GM18526 (cell line): ENCODE results near the gene NDUFV2.

Source experiments
- POLR2A ChIP-seq: IDR thresholded peaks from 3 replicates; pipeline ENCODE4 v1.6.1; 2011; ENCODE audit not compliant: insufficient read length; ENCODE audit errors: extremely low read depth

Gene NDUFV2

GRCh38 chr18:9102508-9103375 lies at the start of gene NDUFV2:
Gene NDUFV2 (plus strand): TSS chr18:9102699. CDS start chr18:9102744, 45 bp downstream.
- TF ChIP-seq POLR2A = peak; percentile 67

- TF ChIP-seq POLR2A = no peak
These were observed 48.7 kb upstream of the NDUFV2 start for GRCh38 chr18:9053814-9054213.

GRCh38 chr18:9055185-9055584 lies 47.3 kb upstream of the NDUFV2 start:
- no peak for TF ChIP-seq POLR2A

- no peak for TF ChIP-seq POLR2A
These were observed 46.9 kb upstream of the NDUFV2 start for GRCh38 chr18:9055626-9056025.

- TF ChIP-seq POLR2A = no peak
These were observed 44.9 kb upstream of the NDUFV2 start for GRCh38 chr18:9057646-9058045.

GRCh38 chr18:9058406-9058805 lies 44.1 kb upstream of the NDUFV2 start:
- TF ChIP-seq POLR2A = no peak

GRCh38 chr18:9062418-9062751 lies 40.1 kb upstream of the NDUFV2 start:
- no peak for TF ChIP-seq POLR2A

- no peak for TF ChIP-seq POLR2A
These were observed 36.6 kb upstream of the NDUFV2 start for GRCh38 chr18:9065864-9066263.

GRCh38 chr18:9066358-9066757 lies 36.1 kb upstream of the NDUFV2 start:
- TF ChIP-seq POLR2A = no peak

- TF ChIP-seq POLR2A = peak; percentile 41
These were observed 35.6 kb upstream of the NDUFV2 start for GRCh38 chr18:9066817-9067306.

GRCh38 chr18:9067823-9068222 lies 34.7 kb upstream of the NDUFV2 start:
- TF ChIP-seq POLR2A = no peak

- TF ChIP-seq POLR2A = no peak
These were observed 34.2 kb upstream of the NDUFV2 start for GRCh38 chr18:9068346-9068745.

GRCh38 chr18:9069601-9070000 lies 32.9 kb upstream of the NDUFV2 start:
- TF ChIP-seq POLR2A = no peak

GRCh38 chr18:9070212-9070611 lies 32.3 kb upstream of the NDUFV2 start:
- TF ChIP-seq POLR2A = no peak

GRCh38 chr18:9079818-9080528 lies 22.5 kb upstream of the NDUFV2 start:
- no peak for TF ChIP-seq POLR2A

GRCh38 chr18:9081940-9082339 lies 20.6 kb upstream of the NDUFV2 start:
- no peak for TF ChIP-seq POLR2A

GRCh38 chr18:9082711-9083510 lies 19.6 kb upstream of the NDUFV2 start:
- no peak for TF ChIP-seq POLR2A
